Prostate gland (tissue), 2 donors: ENCODE results near the gene PDZRN3. TPM values are rescaled to one million over a fixed set of nuclear protein-coding genes. Genes with fewer than 3 reads are reported as not detected.
A peak's percentile ranks its signal among the peaks of the same experiment; 100 is the strongest.

ENCODE experiments used
- DNase-seq: peaks from one replicate; pipeline ENCODE4 v3.0.0-alpha.2; 2019; ENCODE audit warnings: low spot score
- H3K27ac ChIP-seq, 2 donors: fragments of 200-600 bp; sonication (generic); 2 replicates each; pipeline ENCODE4 v1.5.1; 2017 to 2019
- H3K27me3 ChIP-seq: fragments of 200-600 bp; sonication (generic); replicated peaks from 2 replicates; pipeline ENCODE4 v1.5.1; 2019; ENCODE audit not compliant: insufficient read depth
- H3K36me3 ChIP-seq, 2 donors: fragments of 200-600 bp; sonication (generic); 1 replicate in 1 of 2; 2 replicates in 1 of 2; pipeline versions ENCODE4 v1.5.1 to v1.8.1; 2017 to 2019
- H3K4me1 ChIP-seq: fragments of 200-600 bp; sonication (generic); replicated peaks from 2 replicates; pipeline ENCODE4 v1.5.1; 2019
- H3K4me3 ChIP-seq, 2 donors: fragments of 200-600 bp; sonication (generic); 2 replicates each; pipeline ENCODE4 v1.5.1; 2017 to 2019
- H3K9me3 ChIP-seq: fragments of 200-600 bp; sonication (generic); 2 replicates; pipeline ENCODE4 v1.5.1; 2017
- POLR2A ChIP-seq: fragments of 450-650 bp; IDR thresholded peaks from one replicate; pipeline ENCODE4 v1.6.1; 2016; ENCODE audit warnings: antibody characterized with exemption, mild to moderate bottlenecking
- POLR2AphosphoS5 ChIP-seq: sonication (generic); formaldehyde crosslinking; IDR thresholded peaks from one replicate; pipeline ENCODE4 v1.6.1; 2017; ENCODE audit warnings: antibody characterized with exemption
- WGBS: methylation state at CpG from one replicate; pipeline ENCODE4 v1.1.5; 2018; 5-methylcytosine and 5-hydroxymethylcytosine counted together
- intact Hi-C: fragments of 100-400 bp; cut with DNase I; formaldehyde crosslinking; loops from one replicate; pipeline ENCODE4 v1.14.2; 2022
- total RNA-seq, 2 donors: library from RNA; depleted of rRNA; stranded (reverse); fragments of >200 nt; gene quantifications; one replicate each; pipeline ENCODE4 v1.1.0, GENCODE V29; 2016
- TF ChIP-seq, protein P1 (sequence below), 4 experiments: fragments of 200-600 bp in 2 of 4; fragments of 450-650 bp in 2 of 4; sonication (generic) in 2 of 4; IDR thresholded peaks; 1 replicate in 3 of 4; 2 replicates in 1 of 4; pipeline ENCODE4 v1.5.1; 2016 to 2019; ENCODE audit warnings: antibody characterized with exemption in 4 of 4, mild to moderate bottlenecking in 2 of 4, moderate library complexity in 2 of 4

The PDZRN3 gene
- total RNA-seq, 2 donors from 2014 or later, result 80.9 to 143 TPM

DNA sequence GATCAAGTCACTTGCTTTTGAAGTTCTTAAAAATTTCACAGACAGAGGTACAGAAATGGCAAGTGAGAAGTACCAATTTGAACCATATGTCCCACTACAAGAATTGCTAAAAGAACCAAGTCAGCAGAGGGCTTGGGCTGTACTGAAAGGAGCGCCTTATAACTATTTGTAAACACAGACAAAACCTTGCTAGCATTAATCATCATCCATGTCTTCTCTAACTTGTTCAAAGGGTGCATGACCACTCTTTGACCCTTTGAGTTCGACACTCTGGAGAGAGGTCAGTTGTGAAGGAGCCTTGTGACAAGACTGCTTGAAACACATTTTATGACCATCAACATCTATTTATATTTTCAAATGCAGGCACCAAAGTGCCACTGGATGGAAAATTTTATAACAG, 191.7 kb downstream of the PDZRN3 start:
- DNase-seq, result no peak
- no peaks in the 10 kb centered on the region for H3K27me3 ChIP-seq
- H3K9me3 ChIP-seq, result no peaks in the 10 kb centered on the region
- intact Hi-C loops, result loop anchor here (5.0 kb wide), 3 partner anchors 36 to 331 kb away; no protein-coding TSS in a partner anchor
- no peak for TF ChIP-seq POLR2A
- TF ChIP-seq, protein P1, sequence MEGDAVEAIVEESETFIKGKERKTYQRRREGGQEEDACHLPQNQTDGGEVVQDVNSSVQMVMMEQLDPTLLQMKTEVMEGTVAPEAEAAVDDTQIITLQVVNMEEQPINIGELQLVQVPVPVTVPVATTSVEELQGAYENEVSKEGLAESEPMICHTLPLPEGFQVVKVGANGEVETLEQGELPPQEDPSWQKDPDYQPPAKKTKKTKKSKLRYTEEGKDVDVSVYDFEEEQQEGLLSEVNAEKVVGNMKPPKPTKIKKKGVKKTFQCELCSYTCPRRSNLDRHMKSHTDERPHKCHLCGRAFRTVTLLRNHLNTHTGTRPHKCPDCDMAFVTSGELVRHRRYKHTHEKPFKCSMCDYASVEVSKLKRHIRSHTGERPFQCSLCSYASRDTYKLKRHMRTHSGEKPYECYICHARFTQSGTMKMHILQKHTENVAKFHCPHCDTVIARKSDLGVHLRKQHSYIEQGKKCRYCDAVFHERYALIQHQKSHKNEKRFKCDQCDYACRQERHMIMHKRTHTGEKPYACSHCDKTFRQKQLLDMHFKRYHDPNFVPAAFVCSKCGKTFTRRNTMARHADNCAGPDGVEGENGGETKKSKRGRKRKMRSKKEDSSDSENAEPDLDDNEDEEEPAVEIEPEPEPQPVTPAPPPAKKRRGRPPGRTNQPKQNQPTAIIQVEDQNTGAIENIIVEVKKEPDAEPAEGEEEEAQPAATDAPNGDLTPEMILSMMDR (IDR thresholded peaks at IDR 0.05), result no peak
- no peak for TF ChIP-seq POLR2AphosphoS5
- H3K4me1 ChIP-seq, result peaks cover 3% of the 10 kb centered on the region
- no peak overlapping the region for H3K4me3 ChIP-seq
- no peaks in the 10 kb centered on the region for H3K36me3 ChIP-seq
- 36% methylated on average over 2 of the region's 2 CpGs for WGBS
- no peak overlapping the region for H3K27ac ChIP-seq

- Histone ChIP-seq H3K36me3 (no peaks in the 10 kb centered on the region), H3K27me3 (no peaks in the 10 kb centered on the region), H3K9me3 (no peaks in the 10 kb centered on the region), H3K4me3 (no peak overlapping the region), H3K4me1 (peaks cover 3% of the 10 kb centered on the region), H3K27ac (no peak overlapping the region)
- intact Hi-C loops, result loop anchor here (5.0 kb wide), 3 partner anchors 35 to 330 kb away; no protein-coding TSS in a partner anchor
- TF ChIP-seq POLR2A, result no peak
- TF ChIP-seq, protein P1 (IDR thresholded peaks at IDR 0.05), result no peak
- TF ChIP-seq POLR2AphosphoS5, result no peak
- no peak for DNase-seq
- 48% methylated on average over 1 of the region's 1 CpG for WGBS
Observed at GRCh38 chr3:73432706-73433032, 192.1 kb downstream of the PDZRN3 start.

GRCh38 chr3:73432023-73432705, 192.6 kb downstream of the PDZRN3 start:
- 31% methylated on average over 9 of the region's 9 CpGs for WGBS
- H3K36me3 ChIP-seq, result no peaks in the 10 kb centered on the region
- H3K4me1 ChIP-seq, result peaks cover 3% of the 10 kb centered on the region
- H3K27ac ChIP-seq, result peak overlapping the region in 1 of 2 donors; percentile 3
- no peak overlapping the region for H3K4me3 ChIP-seq
- no peaks in the 10 kb centered on the region for H3K9me3 ChIP-seq
- H3K27me3 ChIP-seq, result no peaks in the 10 kb centered on the region
- TF ChIP-seq, protein P1 (IDR thresholded peaks at IDR 0.05), result peak; percentile 34 to 69 (median 54)
- TF ChIP-seq POLR2AphosphoS5, result no peak
- DNase-seq, result no peak
- intact Hi-C loops, result loop anchor here (5.0 kb wide), 3 partner anchors 35 to 330 kb away; no protein-coding TSS in a partner anchor

DNA sequence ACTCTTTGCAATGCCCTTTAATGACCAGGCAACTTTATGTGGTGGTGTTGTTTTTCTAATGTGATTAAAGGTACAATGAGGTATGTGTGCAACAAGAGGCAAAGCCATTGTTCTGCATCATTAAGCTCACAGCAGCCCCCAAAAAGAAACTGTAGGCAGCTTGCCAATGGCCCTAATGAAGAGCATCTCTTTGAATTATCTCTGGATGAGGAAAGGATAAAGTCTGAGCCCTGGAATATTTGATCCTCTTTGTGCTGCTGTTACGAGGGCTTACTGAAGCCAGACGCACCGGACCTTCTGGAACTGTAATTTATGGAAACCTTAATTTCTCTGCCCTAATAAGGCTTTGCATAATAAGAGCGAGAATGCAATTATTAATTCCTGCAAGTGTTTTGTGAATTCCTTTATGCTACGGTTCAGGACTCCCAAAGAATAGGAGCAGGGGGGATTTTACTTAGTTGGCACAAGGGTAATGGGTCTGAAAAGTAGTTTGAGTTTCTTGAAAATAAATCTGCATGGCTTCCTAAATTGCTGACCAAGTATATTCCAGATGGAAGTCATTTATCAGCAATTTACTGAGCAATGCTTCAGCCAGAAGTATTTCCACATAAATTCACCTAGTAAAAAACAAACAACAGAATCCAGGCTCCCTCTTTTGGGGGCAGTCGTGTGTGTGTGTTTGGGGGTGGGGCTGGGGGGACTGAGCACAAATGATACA, 193.4 kb downstream of the PDZRN3 start:
- intact Hi-C loops, result loop anchor here (5.0 kb wide), 3 partner anchors 34 to 329 kb away; no protein-coding TSS in a partner anchor
- H3K9me3 ChIP-seq, result no peaks in the 10 kb centered on the region
- H3K27ac ChIP-seq, result no peak overlapping the region
- TF ChIP-seq POLR2AphosphoS5 (no peak), POLR2A (no peak)
- TF ChIP-seq, protein P1 (IDR thresholded peaks at IDR 0.05), result no peak
- no peaks in the 10 kb centered on the region for H3K27me3 ChIP-seq
- no peaks in the 10 kb centered on the region for H3K36me3 ChIP-seq
- WGBS, result 56% methylated on average over 6 of the region's 6 CpGs
- peaks cover 3% of the 10 kb centered on the region for H3K4me1 ChIP-seq
- DNase-seq, result no peak
- H3K4me3 ChIP-seq, result no peak overlapping the region
